ENCODE measurements around the gene MEIS3.
"Not testable (repeated sequence)": the region's sequence is repeated elsewhere in the genome, so short reads cannot be mapped to it uniquely, and the experiment has no call there.

Gene MEIS3

GRCh38 chr19:47381653-47382279, 37.6 kb downstream of the MEIS3 start:
- DNase-seq, result no peak

DNA sequence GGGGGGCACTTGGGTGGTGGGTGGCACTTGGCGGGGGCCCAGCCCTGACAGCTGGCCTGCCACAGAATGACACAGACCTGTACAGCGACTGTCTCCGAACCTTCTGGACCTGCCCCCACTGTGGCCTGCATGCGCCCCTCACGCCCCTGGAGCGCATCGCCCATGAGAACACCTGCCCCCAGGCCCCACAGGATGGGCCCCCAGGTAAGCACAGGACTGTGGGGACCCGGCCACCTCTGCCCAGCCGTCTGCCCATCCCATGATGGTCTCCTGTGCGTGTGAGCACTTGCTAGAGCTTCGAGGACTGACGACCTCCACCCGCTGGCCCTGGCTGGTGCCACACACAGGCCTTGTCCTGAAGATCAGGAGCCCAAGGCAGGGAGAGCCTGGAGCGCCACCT, 38.2 kb downstream of the MEIS3 start:
- DNase-seq, result no peak

- no peak for DNase-seq
Observed at GRCh38 chr19:47380559-47380958, 38.8 kb downstream of the MEIS3 start.

DNA sequence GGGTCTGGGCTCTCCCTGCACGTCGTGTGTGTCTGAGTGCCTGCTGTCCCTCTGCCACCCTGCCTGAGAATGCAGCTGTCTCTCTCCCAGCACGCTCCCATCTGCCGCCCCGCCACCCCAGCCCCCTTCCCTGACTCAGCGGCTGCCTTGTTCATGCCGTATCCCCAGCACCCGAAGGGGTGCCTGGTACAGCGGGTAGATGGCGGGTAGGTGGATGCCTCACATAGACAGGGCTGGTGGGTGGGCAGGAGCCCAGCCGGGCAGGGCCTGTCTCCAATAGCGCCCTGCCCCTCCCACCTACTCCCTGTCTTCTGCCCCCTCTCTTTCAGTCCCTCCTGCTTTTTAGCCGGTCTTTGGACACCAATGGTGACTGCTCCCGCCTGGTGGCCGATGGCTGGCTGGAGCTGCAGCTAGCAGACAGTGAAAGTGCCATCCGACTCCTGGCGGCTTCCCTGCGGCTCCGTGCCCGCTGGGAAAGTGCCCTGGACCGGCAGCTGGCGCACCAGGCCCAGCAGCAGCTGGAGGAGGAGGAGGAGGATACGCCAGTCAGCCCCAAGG, 39.9 kb downstream of the MEIS3 start:
- no peak for DNase-seq

DNA sequence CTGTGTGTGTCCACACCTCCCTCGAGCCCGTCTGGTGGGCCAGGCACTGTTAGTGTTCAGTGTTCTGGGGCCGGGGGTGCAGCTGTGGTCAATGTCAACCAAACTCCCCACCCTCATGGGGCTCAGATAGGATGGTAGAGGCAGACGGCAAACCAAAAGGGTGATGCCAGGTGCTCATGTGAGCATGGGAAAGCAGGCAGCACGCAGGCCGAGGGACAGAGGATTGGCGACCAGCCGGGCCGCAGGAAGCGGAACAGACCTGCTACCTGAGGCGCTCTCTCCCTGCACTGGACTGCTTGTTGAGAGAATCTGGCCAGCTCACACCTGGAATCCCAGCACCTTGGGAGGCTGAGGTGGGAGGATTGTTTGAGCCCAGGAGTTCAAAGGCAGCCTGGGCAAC, 41.1 kb downstream of the MEIS3 start:
- no peak for DNase-seq

- DNase-seq, result no peak
Observed at GRCh38 chr19:47377801-47378200, 41.5 kb downstream of the MEIS3 start.

- no peak for DNase-seq
Observed at GRCh38 chr19:47377208-47377701, 42.1 kb downstream of the MEIS3 start.

- no peak for DNase-seq
Observed at GRCh38 chr19:47376589-47377144, 42.7 kb downstream of the MEIS3 start.

DNA sequence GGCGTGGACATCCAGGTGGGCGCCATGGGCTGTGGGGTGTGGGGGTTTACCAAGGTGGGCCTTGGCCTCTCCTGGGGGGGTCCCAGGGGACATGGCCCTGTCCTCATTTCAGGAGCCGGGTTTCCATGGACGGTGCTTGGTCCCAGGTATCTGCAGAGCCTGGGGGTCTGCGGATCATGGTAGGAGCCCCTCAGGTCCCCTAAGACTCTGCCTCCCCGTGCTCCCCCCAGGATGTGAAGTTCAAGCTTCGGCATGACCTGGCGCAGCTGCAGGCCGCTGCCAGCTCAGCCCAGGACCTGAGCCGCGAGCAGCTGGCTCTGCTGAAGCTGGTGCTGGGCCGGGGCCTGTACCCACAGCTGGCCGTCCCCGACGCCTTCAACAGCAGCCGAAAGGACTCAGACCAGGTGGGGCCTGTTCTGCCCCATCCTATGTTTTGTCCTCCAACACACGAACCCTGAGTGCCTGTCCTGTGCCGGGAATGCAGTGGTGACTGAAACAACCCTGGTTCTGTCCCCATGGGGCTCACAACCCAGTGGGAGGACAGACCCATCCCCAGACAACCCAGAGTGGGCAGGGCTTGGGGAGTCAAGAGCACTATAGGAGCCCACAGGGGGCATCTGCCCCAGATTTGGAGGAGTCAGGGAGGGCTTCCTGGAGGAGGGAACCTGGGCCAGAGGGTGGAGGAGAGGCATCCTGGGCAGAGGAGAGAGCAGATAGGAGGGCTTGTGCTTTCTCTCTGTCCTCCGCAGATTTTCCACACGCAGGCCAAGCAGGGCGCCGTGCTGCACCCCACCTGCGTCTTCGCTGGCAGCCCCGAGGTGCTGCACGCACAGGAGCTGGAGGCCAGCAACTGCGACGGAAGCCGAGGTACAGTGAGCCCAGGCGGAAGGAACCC, 43.4 kb downstream of the MEIS3 start:
- DNase-seq, result no peak

DNA sequence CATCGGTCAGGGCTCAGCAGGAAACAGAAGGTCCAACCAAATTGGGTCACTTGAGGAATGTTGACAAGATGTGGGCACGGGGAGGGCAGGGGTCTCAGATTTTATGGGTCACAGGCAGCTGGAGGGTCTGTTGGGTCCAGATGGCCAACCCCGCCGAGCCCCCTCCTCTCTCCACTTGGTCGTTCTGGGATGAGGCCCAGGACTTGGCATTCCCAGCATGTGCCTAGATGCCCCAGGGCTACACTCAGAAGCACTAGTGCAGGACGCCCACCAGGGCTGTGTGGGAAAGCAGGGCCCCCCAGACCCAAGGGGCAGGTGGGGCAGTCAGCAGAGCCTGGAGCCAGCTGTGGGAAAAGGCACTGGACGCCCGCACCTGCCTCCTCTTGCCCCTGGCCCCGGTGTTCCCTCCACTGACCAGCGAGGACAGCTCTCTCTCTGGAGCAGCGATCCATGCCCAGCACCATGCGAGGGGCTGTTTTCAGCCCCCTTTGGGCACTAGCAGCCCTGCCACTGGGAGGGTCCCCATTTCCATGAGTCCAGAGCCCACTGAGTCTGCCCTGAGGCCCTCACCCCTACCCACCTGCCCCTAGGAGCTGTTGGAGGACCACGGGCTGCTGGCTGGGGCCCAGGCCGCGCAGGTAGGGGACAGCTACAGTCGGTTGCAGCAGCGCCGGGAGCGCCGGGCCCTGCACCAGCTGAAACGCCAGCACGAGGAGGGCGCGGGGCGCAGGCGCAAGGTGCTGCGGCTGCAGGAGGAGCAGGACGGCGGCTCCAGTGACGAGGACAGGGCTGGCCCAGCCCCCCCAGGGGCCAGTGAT, 44.2 kb downstream of the MEIS3 start:
- DNase-seq, result no peak

- no peak for DNase-seq
Observed at GRCh38 chr19:47373246-47374240, 45.8 kb downstream of the MEIS3 start.

DNA sequence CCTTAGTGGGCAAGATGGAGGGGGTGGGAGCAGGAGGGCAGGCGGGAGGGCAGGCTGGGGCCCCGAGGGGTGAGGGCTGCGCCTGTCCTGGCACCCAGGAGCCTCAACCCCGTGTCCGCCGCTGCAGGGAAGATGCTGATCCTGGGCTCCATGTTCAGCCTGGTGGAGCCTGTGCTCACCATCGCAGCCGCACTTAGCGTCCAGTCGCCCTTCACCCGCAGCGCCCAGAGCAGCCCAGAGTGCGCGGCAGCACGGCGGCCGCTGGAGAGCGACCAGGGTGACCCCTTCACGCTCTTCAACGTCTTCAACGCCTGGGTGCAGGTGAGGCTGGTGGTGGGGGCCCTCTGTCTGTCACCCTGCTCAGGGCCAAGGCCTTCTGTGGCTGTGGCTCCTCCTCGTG, 46.7 kb downstream of the MEIS3 start:
- no peak for DNase-seq

- DNase-seq, result no peak
Observed at GRCh38 chr19:47371261-47371660, 48.1 kb downstream of the MEIS3 start.

DNA sequence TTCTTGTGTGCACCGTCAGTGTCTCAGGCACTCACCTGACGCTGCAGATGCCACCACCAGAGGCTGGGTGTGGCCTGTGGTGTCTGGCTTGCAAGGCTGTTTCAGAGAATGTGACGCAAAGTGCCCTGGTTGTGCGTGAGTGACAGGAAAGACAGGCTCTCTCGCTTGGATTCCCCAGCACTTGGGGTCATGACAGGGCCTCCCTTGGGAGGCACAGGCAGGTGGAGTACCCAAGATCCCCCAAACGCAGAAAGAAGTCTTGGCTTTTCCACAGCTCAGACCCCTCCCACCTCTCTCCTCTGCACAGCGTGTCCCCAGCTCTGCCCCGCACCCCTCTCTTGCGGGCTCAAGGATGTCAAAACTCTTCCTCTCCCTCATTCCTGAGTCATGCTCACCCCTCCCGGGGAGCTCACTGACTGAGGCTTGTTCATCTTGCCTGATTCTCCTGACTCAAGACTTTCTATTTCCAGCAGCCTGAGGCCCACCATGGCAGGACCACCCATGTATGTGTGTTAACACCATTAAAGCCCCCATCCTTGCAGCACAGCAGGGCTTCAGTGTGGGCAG, 49.2 kb downstream of the MEIS3 start:
- no peak for DNase-seq

DNA sequence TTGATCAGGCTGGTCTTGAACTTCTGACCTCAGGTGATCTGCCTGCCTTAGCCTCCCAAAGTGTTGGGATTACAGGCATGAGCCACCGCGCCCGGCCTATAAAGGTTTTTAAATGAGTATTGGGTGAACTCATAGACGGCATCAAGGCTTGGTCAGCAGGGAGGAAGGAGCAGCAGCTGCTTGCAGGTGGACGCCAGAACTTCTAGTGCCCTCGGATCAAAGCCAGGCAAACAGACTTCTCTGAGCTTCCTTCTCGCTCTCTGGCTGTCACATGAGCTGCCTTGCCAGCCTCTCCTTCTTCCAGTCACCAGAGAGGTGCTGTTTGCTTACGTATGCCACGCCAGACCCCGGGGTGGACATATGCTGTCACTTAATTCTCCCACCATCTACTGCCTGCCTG, 53.9 kb downstream of the MEIS3 start:
- not testable (repeated sequence) for DNase-seq

DNA sequence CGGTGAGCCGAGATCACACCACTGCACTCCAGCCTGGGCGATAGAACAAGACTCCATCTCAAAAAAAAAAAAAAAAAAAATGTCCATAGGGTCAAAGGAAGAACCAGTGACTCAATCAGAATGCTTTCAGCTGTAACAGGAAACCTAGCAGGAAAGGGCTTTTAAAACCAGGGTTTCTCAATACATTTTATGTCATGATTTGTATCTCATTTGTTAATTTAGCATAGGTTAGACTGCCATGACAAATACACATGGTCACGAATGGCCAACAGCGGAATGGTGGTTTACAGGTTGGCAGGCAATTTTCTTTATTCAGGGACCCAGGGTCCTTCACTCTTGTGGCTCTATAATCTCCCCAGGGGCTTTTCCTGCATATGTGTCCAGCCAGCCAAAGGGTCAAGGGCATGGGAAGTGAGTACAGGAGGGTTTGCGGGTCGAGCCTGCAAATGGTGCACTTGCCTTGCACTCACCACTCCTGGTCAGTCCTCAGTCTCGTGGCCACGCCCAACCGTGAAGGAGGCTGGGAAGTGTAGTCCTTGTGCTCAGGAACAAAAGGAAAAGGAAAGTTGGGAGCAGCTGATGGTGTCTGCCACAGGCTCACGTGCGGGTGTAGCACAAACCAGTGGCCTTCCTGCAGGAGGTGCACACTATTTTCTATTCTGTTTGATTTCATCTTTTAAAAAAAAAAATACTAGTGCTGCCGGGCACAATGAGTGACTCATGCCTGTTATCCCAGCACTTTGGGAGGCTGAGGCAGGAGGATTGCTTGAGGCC, 55.4 kb downstream of the MEIS3 start:
- DNase-seq, result no peak

GRCh38 chr19:47362321-47362720, 57.0 kb downstream of the MEIS3 start:
- DNase-seq, result no peak

GRCh38 chr19:47358936-47359335, 60.4 kb downstream of the MEIS3 start:
- DNase-seq, result no peak

- DNase-seq, result no peak
Observed at GRCh38 chr19:47357788-47358680, 61.3 kb downstream of the MEIS3 start.

Data from stimulated activated CD4-positive, alpha-beta T cell treated with anti-CD3 and anti-CD28 coated beads, Interleukin-4, amount 100 ng/mL, for 4 hours (primary cell).